HG03378 (cell line): ENCODE data around the gene CORO2B.
"Not testable (repeated sequence)": the region's sequence is repeated elsewhere in the genome, so short reads cannot be mapped to it uniquely, and the experiment has no call there.

Source experiments
- ATAC-seq: cut with Tn5 transposase; IDR thresholded peaks from one replicate; pipeline ENCODE4 v1.9.1; 2021; ENCODE audit warnings: mild to moderate bottlenecking, moderate library complexity; ENCODE audit not compliant: unreplicated experiment

CORO2B gene

GRCh38 chr15:68604840-68605478 is 26.2 kb downstream of the CORO2B start:
- not testable (repeated sequence) for ATAC-seq

- ATAC-seq, result no peak
Measured at GRCh38 chr15:68606375-68606774, 27.6 kb downstream of the CORO2B start.

- no peak for ATAC-seq
Measured at GRCh38 chr15:68608206-68608843, 29.5 kb downstream of the CORO2B start.

- no peak for ATAC-seq
Measured at GRCh38 chr15:68608844-68609232, 30.0 kb downstream of the CORO2B start.

- no peak for ATAC-seq
Measured at GRCh38 chr15:68609629-68610028, 30.8 kb downstream of the CORO2B start.

GRCh38 chr15:68610825-68611224 is 32.0 kb downstream of the CORO2B start:
- no peak for ATAC-seq

- no peak for ATAC-seq
Measured at GRCh38 chr15:68612503-68612902, 33.7 kb downstream of the CORO2B start.

- ATAC-seq, result no peak
Measured at GRCh38 chr15:68612979-68613740, 34.4 kb downstream of the CORO2B start.

- no peak for ATAC-seq
Measured at GRCh38 chr15:68614286-68615035, 35.7 kb downstream of the CORO2B start.

DNA sequence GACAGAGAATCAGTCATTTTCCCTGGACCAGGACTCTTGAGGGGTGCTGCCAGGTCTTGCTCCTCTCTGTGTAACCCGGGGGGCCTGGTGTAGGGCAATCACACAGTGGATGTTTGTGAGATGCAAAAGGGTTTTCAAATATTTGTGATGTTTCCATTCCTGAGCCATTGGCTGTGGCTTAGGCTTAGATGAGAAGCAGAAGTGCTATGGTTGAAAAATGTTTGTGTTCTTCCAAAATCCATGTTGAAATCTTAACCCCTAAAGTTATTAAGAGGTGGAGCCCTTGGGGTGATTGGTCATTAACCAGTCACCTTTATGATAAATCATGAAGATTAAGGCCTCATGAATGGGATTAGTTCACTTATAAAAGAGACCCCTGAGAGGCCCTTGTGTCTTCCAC is 36.5 kb downstream of the CORO2B start:
- ATAC-seq, result no peak

DNA sequence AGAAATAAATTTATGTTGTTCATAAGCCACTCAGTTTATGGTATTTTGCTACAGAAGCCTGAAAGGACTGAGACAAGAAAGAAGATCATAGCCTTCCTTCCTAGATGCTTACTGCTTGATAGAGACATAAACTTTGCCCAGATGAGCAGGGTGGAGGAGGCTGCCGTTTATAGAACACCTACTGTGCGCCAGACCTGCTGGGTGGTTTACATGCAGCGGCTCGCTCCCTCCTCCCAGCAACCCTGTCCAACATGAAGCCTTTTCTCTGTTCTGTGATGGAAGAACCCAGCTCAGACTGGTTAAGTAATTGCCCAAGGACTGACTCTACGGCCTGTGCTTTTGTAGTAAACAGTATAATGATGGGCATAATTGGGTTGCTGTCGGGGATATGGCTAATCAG is 37.0 kb downstream of the CORO2B start:
- no peak for ATAC-seq

DNA sequence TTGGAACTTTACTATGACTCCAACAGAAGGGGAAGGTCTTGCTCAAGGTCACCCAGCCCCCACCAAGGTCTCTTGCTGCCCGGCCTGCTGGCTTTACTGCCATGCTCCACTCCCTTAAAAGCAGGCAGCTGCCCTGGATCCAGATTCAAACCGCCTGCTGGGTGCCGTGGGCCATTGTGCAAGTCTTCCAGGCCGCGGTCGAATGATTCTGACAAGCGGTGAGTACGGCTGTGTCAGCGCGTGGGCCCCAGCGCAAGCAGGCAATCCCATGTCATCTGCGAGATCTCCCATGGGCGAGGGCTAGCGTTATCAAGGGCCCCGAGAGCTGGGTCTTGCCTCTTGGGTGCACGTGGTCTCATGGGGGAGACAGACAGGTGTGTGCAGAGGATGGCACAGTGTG is 37.6 kb downstream of the CORO2B start:
- no peak for ATAC-seq

DNA sequence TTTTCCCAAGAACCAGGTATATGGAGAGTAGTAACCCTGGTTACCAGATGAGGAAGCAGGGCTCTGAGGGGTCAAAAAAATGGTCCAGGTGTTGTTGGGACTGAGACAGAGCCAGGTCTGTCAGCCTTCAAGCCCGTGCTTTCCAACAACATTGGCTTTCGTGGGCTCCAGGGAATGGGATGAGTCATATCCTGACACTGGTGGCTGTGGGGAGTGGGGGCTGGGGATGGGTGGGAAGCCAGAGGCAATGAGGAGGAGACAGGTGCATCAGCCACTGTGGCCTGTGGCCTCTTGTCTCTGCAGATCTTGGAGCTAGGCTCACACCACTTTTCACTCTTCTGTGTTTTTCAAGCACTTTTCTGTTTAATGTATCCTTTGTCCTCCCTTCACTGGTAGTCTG is 38.2 kb downstream of the CORO2B start:
- ATAC-seq, result no peak

DNA sequence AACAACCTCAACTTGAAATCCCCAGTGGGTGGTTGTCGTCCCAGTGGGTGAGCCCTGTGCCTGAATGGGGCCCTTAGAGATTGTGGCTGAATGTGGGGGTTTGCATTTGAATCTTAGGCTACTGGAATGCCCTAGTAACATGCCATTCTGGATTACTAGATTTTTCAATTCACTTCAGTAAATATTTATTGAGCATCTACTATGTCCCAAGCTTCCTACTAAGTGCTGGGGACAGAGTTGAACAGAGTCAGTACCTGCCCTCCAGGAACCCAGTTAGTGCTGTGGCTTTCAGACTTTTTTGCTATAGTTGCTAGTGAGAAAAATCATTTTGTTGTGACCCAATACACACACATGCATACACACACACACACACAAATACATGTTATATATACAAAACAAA is 39.0 kb downstream of the CORO2B start:
- ATAC-seq, result no peak

GRCh38 chr15:68618394-68618793 is 39.6 kb downstream of the CORO2B start:
- ATAC-seq, result no peak

DNA sequence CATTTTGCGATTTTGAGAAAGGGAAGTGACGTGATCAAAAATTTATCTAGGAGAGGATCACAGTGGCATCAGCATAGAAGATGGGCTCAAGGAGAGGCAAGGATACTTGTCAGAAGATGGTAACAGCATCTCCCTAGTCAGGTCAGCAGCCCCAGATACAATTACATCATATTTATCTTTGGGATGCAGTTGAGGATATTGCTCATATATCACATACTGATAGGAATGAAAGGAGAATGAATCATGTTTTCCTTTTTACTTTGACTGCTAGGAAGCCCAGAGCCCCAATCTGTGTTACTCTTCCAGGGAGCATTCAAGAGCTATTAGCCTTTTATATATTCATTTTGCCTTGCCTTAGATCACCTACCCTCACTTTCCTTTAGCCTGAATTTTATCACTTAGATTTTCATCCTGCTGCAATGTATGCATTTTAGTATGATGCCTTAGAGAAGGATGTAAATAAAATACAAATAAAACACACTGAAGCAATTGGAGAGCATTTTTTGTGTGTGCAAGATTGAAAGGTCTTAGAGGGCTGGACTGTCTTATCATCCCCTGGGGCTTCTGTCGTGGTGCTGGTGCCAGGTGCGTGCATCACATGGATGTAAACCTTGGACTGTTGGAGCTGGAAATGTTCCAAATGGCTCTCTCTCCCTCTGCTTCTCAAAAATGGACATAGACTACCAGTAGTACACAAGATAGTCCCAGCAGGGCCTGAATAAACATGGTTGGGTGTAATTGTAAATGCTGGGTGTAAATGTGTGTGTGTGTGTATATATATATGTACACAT is 40.3 kb downstream of the CORO2B start:
- ATAC-seq, result no peak

GRCh38 chr15:68620721-68621527 is 42.1 kb downstream of the CORO2B start:
- no peak for ATAC-seq

DNA sequence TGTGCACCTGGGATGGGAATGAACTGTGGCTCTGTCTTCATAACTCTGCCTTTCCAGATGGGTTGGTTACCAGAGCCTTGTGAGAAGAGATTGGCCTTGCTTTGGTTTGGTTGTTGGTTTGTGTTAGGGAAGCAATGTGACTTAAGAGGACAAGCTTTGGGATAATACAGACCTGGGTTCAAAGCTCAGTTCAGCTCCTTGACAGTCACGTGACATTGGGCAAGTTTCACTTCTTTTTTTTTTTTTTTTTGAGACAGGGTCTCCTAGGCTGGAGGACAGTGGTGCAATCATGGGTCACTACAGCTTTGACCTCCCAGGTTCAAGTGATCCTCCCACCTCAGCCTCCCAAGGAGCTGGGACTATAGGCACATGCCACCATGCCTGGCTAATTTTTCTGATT is 42.7 kb downstream of the CORO2B start:
- ATAC-seq, result no peak

GRCh38 chr15:68623301-68623892 is 44.6 kb downstream of the CORO2B start:
- no peak for ATAC-seq
